ENCODE results near the gene CHTOP.

Gene CHTOP

DNA sequence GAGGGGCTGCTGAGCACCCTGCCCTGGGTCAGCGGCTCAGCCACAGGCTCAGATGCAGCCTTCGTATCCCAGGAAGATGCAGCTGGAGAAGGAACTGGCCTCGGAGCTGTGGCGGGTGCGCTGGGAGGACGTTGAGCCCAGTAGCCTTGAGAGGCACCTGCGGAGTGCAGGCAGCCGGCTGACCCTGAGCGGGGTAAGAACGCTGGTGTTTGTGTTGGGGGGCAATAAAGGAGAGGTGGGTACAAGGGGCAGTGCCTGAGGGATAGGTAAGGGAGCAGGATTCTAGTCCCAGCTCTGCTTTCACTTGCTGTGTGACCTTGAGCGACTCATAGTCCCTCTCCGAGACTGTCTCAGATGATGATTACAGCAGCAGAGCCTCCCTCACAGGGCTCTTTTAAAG, 51.0 kb downstream of the CHTOP start:
- no peak for TF ChIP-seq CTCF (IDR thresholded peaks at IDR 0.05; ENCODE audit: low read depth, low read length)
- no peak for DNase-seq (ENCODE audit: extremely low read depth, low read depth)

DNA sequence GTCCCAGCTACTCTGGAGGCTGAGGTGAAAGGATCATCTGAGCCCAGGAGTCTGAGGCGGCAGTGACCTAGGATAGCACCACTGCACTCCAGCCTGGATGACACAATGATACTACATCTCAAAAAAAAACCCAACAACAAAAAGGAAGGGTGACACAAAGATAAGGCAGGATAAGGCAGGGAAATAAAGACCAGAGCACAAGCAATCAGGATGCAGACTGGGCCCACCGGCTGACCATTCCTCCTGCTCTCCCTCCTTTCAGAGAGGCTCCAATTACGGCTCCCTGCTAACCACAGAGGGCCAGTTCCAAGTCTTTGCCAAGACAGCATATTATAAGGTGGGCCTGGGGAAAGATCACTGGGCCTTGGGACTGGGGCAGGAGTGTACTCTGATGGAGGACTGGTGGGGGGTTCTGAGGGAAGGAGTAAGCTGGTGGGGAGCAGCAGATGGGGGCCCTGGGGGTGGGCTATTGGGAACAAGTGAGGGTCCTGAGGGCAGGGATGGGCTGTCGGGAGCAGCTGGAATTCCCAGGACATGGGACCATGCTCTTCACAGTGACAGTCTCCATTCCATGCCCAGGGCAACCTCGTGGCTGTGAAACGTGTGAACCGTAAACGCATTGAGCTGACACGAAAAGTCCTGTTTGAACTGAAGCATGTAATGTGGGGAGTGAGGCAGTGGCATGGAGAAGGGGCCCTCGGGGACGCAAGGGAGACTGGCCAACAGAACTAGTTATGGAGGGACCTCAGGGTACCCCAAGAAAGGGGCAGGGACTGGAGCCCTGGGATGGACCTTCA, 51.9 kb downstream of the CHTOP start:
- TF ChIP-seq CTCF (IDR thresholded peaks at IDR 0.05; ENCODE audit: low read depth, low read length) = no peak
- no peak for DNase-seq (ENCODE audit: extremely low read depth, low read depth)

DNA sequence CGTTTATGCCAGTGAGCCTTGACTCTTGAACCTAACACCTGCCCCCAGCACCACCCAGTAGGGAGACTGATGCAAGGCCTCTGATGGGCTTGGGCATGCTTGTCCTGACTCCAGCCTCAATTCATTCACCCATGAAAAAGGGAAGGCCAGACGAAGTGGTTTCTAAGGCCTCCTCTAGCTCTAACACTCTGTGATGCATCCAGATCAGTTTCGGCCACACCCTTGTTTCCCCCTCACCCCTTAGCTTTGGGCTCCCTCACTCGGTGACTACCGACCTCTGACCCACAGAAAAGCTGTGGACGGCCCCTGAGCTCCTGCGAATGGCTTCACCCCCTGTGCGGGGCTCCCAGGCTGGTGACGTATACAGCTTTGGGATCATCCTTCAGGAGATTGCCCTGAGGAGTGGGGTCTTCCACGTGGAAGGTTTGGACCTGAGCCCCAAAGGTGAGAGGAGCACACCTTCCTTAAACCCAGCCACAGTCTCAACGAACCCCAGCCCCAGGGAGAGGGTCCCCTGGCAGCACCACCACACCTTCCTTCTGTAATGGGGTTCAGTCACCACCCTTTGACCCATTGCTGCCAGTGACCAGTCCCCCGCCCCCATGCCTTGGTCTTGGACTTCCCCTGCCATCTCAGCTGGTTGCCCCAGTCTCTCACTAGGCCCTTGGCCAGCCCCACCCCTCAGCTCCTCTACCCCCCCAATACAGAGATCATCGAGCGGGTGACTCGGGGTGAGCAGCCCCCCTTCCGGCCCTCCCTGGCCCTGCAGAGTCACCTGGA, 53.7 kb downstream of the CHTOP start:
- no peak for TF ChIP-seq CTCF (IDR thresholded peaks at IDR 0.05; ENCODE audit: low read depth, low read length)
- no peak for DNase-seq (ENCODE audit: extremely low read depth, low read depth)

- TF ChIP-seq CTCF (IDR thresholded peaks at IDR 0.05; ENCODE audit: low read depth, low read length) = no peak
- DNase-seq (ENCODE audit: extremely low read depth, low read depth) = no peak
Observed at GRCh38 chr1:153688276-153688675, 54.4 kb downstream of the CHTOP start.

- TF ChIP-seq CTCF (IDR thresholded peaks at IDR 0.05; ENCODE audit: low read depth, low read length) = no peak
- no peak for DNase-seq (ENCODE audit: extremely low read depth, low read depth)
Observed at GRCh38 chr1:153688736-153689328, 55.0 kb downstream of the CHTOP start.

DNA sequence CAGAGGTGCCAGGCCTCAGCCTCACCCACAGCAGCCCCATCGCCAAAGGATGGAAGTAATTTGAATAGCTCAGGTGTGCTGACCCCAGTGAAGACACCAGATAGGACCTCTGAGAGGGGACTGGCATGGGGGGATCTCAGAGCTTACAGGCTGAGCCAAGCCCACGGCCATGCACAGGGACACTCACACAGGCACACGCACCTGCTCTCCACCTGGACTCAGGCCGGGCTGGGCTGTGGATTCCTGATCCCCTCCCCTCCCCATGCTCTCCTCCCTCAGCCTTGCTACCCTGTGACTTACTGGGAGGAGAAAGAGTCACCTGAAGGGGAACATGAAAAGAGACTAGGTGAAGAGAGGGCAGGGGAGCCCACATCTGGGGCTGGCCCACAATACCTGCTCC, 59.6 kb downstream of the CHTOP start:
- TF ChIP-seq CTCF (IDR thresholded peaks at IDR 0.05; ENCODE audit: low read depth, low read length) = no peak

More for the DNA sequence above, 59.6 kb downstream of the CHTOP start:
- no peak for DNase-seq (ENCODE audit: extremely low read depth, low read depth)

Measured in AG09319 (cell line).